ENCODE measurements around the gene PRKG1.

PRKG1 gene

GRCh38 chr10:51729822-51730555, 655.7 kb downstream of the PRKG1 start:
- no peak for DNase-seq (ENCODE audit: low read depth)
- no peak overlapping the region for H3K4me3 ChIP-seq (ENCODE audit: low read depth, low read length)
- no peak for TF ChIP-seq CTCF (IDR thresholded peaks at IDR 0.05; ENCODE audit: insufficient read depth, low read depth, low read length, missing control alignments)

GRCh38 chr10:51733057-51733456, 658.8 kb downstream of the PRKG1 start:
- H3K4me3 ChIP-seq (ENCODE audit: low read depth, low read length), result no peak overlapping the region
- DNase-seq (ENCODE audit: low read depth), result no peak
- no peak for TF ChIP-seq CTCF (IDR thresholded peaks at IDR 0.05; ENCODE audit: insufficient read depth, low read depth, low read length, missing control alignments)

- no peak for TF ChIP-seq CTCF (IDR thresholded peaks at IDR 0.05; ENCODE audit: insufficient read depth, low read depth, low read length, missing control alignments)
- DNase-seq (ENCODE audit: low read depth), result peak; percentile 51
- no peak overlapping the region for H3K4me3 ChIP-seq (ENCODE audit: low read depth, low read length)
These were observed 668.9 kb downstream of the PRKG1 start for GRCh38 chr10:51743146-51743545.

- peak; percentile 2 for DNase-seq (ENCODE audit: low read depth)
- no peak overlapping the region for H3K4me3 ChIP-seq (ENCODE audit: low read depth, low read length)
These were observed 670.1 kb downstream of the PRKG1 start for GRCh38 chr10:51744235-51745000.

GRCh38 chr10:51745397-51745796, 671.1 kb downstream of the PRKG1 start:
- no peak for DNase-seq (ENCODE audit: low read depth)
- no peak for TF ChIP-seq CTCF (IDR thresholded peaks at IDR 0.05; ENCODE audit: insufficient read depth, low read depth, low read length, missing control alignments)
- H3K4me3 ChIP-seq (ENCODE audit: low read depth, low read length), result no peak overlapping the region

More at GRCh38 chr10:51744235-51745000, 670.1 kb downstream of the PRKG1 start:
- TF ChIP-seq CTCF (IDR thresholded peaks at IDR 0.05; ENCODE audit: insufficient read depth, low read depth, low read length, missing control alignments), result no peak

- DNase-seq (ENCODE audit: low read depth), result no peak
- no peak overlapping the region for H3K4me3 ChIP-seq (ENCODE audit: low read depth, low read length)
- no peak for TF ChIP-seq CTCF (IDR thresholded peaks at IDR 0.05; ENCODE audit: insufficient read depth, low read depth, low read length, missing control alignments)
These were observed 672.9 kb downstream of the PRKG1 start for GRCh38 chr10:51747216-51747615.
